Endothelial cell of umbilical vein (primary cell): ENCODE results near the gene KDM4C. TPM values are rescaled to one million over a fixed set of nuclear protein-coding genes. Genes with fewer than 3 reads are reported as not detected.

Experiments
- BruUV-seq: library from RNA; stranded (reverse); fragments of 400-500 nt; replicated peaks from 2 replicates; lab custom pipeline; 2021; lab: Mats Ljungman, UMichigan
- CTCF ChIA-PET: fragments of 300-600, 350-600 bp; sonication (Branson Sonifier 250); formaldehyde crosslinking; loops from one replicate; lab custom pipeline; 2021; ENCODE audit warnings: antibody characterized with exemption, inconsistent platforms; lab: Charles Lee
- POLR2A ChIA-PET: fragments of 300-600, 350-600 bp; sonication (Branson Sonifier 250); formaldehyde crosslinking; loops from one replicate; lab custom pipeline; 2021; ENCODE audit warnings: antibody characterized with exemption, inconsistent platforms; lab: Charles Lee
- DNase-seq: peaks from one replicate; pipeline ENCODE4 v3.0.0-alpha.2; 2011; ENCODE audit warnings: low read depth, low spot score
- FAIRE-seq: peaks from 2 replicates; lab custom pipeline; 2011; peaks lifted over from hg19 to GRCh38; lab: Jason Lieb, UNC
- H2AFZ ChIP-seq: 2 replicates; pipeline ENCODE4 v1.6.0; 2012; ENCODE audit warnings: low read depth, low read length, control low read depth, inconsistent platforms
- H3K27ac ChIP-seq: 2 replicates; pipeline ENCODE4 v1.5.1; 2011; ENCODE audit warnings: low read depth, mild to moderate bottlenecking, control low read depth, low read length, moderate library complexity; ENCODE audit not compliant: insufficient read depth
- H3K27me3 ChIP-seq, 2 experiments: 2 replicates each; pipeline versions ENCODE4 v1.6.0 to v1.6.1; 2011; ENCODE audit warnings: low read length in 2 of 2, mixed read lengths in 1 of 2; ENCODE audit not compliant: control insufficient read depth in 2 of 2, insufficient read depth in 2 of 2
- H3K36me3 ChIP-seq, 2 experiments: 2 replicates in 1 of 2; 3 replicates in 1 of 2; pipeline ENCODE4 v1.5.1; 2011; ENCODE audit warnings: low read length in 2 of 2, mild to moderate bottlenecking in 1 of 2, moderate library complexity in 1 of 2; ENCODE audit not compliant: control insufficient read depth in 2 of 2, insufficient read depth in 2 of 2; ENCODE audit errors: extremely low read depth in 1 of 2
- H3K4me1 ChIP-seq: 3 replicates; pipeline ENCODE4 v1.5.1; 2011; ENCODE audit warnings: mild to moderate bottlenecking, low read length; ENCODE audit not compliant: control insufficient read depth, insufficient read depth; ENCODE audit errors: extremely low read depth
- H3K4me2 ChIP-seq: 2 replicates; pipeline ENCODE4 v1.6.1; 2011; ENCODE audit warnings: low read length, control low read depth, mixed read lengths; ENCODE audit not compliant: insufficient read depth
- H3K4me3 ChIP-seq, 3 experiments: fragments of 200-600 bp in 1 of 3; sonication (generic), shearing (Covaris generic) in 1 of 3; replicated peaks in 1 of 3; 2 replicates each; pipeline ENCODE4 v1.5.1; 2011 to 2016; ENCODE audit warnings: control low read depth in 3 of 3, low read length in 3 of 3, mild to moderate bottlenecking in 2 of 3, inconsistent platforms in 1 of 3, low read depth in 1 of 3, moderate library complexity in 1 of 3; ENCODE audit not compliant: insufficient read depth in 1 of 3
- H3K79me2 ChIP-seq: 2 replicates; pipeline ENCODE4 v1.6.0; 2012; ENCODE audit warnings: low read length, inconsistent platforms; ENCODE audit not compliant: control insufficient read depth, insufficient read depth
- H3K9ac ChIP-seq: replicated peaks from 2 replicates; pipeline ENCODE3; 2011; ENCODE audit warnings: low read length, control low read depth; ENCODE audit not compliant: insufficient read depth; ENCODE audit errors: extremely low read depth
- H3K9me1 ChIP-seq: replicated peaks from 3 replicates; pipeline ENCODE4 v1.6.0; 2011; ENCODE audit warnings: mild to moderate bottlenecking, low read length; ENCODE audit not compliant: control insufficient read depth, insufficient read depth; ENCODE audit errors: extremely low read depth
- H3K9me3 ChIP-seq: replicated peaks from 2 replicates; pipeline ENCODE4 v1.5.1; 2012; ENCODE audit warnings: low read length, inconsistent platforms; ENCODE audit not compliant: control insufficient read depth, insufficient read depth
- H4K20me1 ChIP-seq: replicated peaks from 2 replicates; pipeline ENCODE3; 2011; ENCODE audit warnings: mild to moderate bottlenecking, low read length; ENCODE audit not compliant: control insufficient read depth, insufficient read depth; ENCODE audit errors: extremely low read depth
- EZH2 ChIP-seq: IDR thresholded peaks from 2 replicates; pipeline ENCODE4 v1.6.1; 2012; ENCODE audit warnings: borderline replicate concordance, low read depth, mild to moderate bottlenecking, moderate library complexity, low read length, inconsistent platforms; ENCODE audit not compliant: severe bottlenecking
- FOS ChIP-seq: IDR thresholded peaks from 2 replicates; pipeline ENCODE4 v1.6.1; 2011; ENCODE audit warnings: mild to moderate bottlenecking, low read length, moderate library complexity, borderline replicate concordance; ENCODE audit not compliant: insufficient read depth
- GATA2 ChIP-seq: IDR thresholded peaks from 2 replicates; pipeline ENCODE4 v1.7.0; 2011; ENCODE audit warnings: low read depth, mild to moderate bottlenecking, moderate library complexity, mixed read lengths, low read length; ENCODE audit not compliant: insufficient read length, insufficient read depth
- JUN ChIP-seq: IDR thresholded peaks from 2 replicates; pipeline ENCODE4 v1.6.1; 2011; ENCODE audit warnings: borderline replicate concordance, low read depth; ENCODE audit not compliant: insufficient read length, insufficient read depth
- MAX ChIP-seq: IDR thresholded peaks from 2 replicates; pipeline ENCODE4 v1.6.1; 2011; ENCODE audit not compliant: insufficient read depth, insufficient read length
- MYC ChIP-seq: IDR thresholded peaks from one replicate; pipeline ENCODE4 v1.6.1; 2011; ENCODE audit warnings: mild to moderate bottlenecking, low read depth, low read length
- POLR2A ChIP-seq: IDR thresholded peaks from 2 replicates; pipeline ENCODE4 v1.6.1; 2012; ENCODE audit warnings: low read depth, mild to moderate bottlenecking, control low read depth, low read length
- POLR2AphosphoS5 ChIP-seq: IDR thresholded peaks from 2 replicates; pipeline ENCODE4 v1.6.1; 2012; ENCODE audit warnings: low read depth, mild to moderate bottlenecking, control low read depth, low read length, moderate library complexity; ENCODE audit not compliant: insufficient read depth
- dilution Hi-C: fragments of 300-500 bp; cut with MboI; formaldehyde crosslinking; loops from one replicate; pipeline ENCODE4 v1.15.0; 2019; ENCODE audit warnings: low sequenced_read_pairs; ENCODE audit not compliant: extremely low pct_ligation_motif_present
- intact Hi-C: fragments of 100-400 bp; cut with micrococcal nuclease; formaldehyde crosslinking; loops from one replicate; pipeline ENCODE4 v1.10.0; 2022
- polyA plus RNA-seq, 4 experiments: library from polyadenylated mRNA; depleted of rRNA in 3 of 4; stranded (reverse) in 3 of 4; unstranded in 1 of 4; fragments of >200 nt; gene quantifications; 2 replicates each; pipeline versions ENCODE4 v1.2.1 to v1.2.3, GENCODE V29; 2011 to 2012; ENCODE audit warnings: missing spikeins in 1 of 4
- total RNA-seq: library from RNA; stranded (reverse); gene quantifications from 2 replicates; pipeline ENCODE4 v1.2.3, GENCODE V29; 2021
- TF ChIP-seq, protein P1 (sequence below), 2 donors: IDR thresholded peaks; 1 replicate in 1 of 2; 2 replicates in 1 of 2; pipeline ENCODE4 v1.5.1; 2011; ENCODE audit warnings: low read length in 2 of 2, mild to moderate bottlenecking in 2 of 2, moderate library complexity in 2 of 2, control low read depth in 1 of 2, inconsistent platforms in 1 of 2, low read depth in 1 of 2; ENCODE audit not compliant: insufficient read depth in 1 of 2; ENCODE audit errors: extremely low read depth in 1 of 2

KDM4C gene
- total and polyA plus RNA-seq, 2 donors (not counting 3 experiments of a cell fraction or from before 2014, with no cell fraction given) = 5.4 to 15.0 TPM

DNA sequence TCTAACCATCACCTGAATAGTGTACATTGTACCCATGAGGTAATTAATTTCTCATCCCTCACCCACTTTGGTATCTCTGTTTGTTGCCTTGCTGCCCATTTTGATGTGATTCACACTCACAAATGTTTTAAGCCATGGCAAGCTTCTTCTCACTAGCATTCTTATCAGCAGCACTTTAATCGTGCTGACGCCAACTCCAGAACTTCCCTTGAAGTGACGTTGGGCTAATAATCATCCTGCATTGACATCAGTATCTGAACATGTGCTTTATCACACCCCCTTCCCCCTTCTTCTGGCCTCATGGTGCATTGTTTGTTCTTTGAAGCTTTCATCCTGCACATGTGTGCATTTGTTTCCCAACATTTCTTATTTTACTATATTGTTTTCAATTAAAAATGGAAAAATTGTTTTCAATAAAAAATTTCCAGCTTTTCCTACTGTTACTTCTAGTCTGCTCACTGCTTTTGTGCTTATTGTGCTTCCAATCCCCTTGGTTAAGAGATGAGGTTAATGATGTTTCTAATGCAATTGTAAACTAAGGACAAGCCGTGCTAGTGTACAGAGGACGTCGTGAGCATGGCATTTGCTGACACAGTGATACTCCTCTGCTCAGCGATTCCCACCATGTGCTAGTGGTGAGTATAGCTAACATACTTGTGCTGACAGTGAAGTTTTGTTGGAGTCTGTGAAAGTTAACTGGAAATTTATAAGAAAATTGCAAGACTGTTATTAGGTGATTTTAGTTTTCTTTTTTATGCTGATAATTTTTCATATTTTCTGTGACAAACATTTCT is 238.5 kb downstream of the KDM4C start:
- no peak overlapping the region for H3K4me2 ChIP-seq
- no peak overlapping the region for H3K27ac ChIP-seq
- H3K9me1 ChIP-seq = no peaks in the 10 kb centered on the region
- no peaks in the 10 kb centered on the region for H3K36me3 ChIP-seq
- ChIA-PET CTCF (interaction anchor here (0.7 kb wide), 1 partner anchor 57 kb away, joined by 3 read pairs; no protein-coding TSS in a partner anchor), POLR2A (no interaction called here)
- TF ChIP-seq GATA2 = no peak
- TF ChIP-seq, protein P1, sequence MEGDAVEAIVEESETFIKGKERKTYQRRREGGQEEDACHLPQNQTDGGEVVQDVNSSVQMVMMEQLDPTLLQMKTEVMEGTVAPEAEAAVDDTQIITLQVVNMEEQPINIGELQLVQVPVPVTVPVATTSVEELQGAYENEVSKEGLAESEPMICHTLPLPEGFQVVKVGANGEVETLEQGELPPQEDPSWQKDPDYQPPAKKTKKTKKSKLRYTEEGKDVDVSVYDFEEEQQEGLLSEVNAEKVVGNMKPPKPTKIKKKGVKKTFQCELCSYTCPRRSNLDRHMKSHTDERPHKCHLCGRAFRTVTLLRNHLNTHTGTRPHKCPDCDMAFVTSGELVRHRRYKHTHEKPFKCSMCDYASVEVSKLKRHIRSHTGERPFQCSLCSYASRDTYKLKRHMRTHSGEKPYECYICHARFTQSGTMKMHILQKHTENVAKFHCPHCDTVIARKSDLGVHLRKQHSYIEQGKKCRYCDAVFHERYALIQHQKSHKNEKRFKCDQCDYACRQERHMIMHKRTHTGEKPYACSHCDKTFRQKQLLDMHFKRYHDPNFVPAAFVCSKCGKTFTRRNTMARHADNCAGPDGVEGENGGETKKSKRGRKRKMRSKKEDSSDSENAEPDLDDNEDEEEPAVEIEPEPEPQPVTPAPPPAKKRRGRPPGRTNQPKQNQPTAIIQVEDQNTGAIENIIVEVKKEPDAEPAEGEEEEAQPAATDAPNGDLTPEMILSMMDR (IDR thresholded peaks at IDR 0.05; ENCODE audit: extremely low read depth in 1 of 2, insufficient read depth in 1 of 2, low read depth in 1 of 2, low read length in 2 of 2) = no peak
- no peak for TF ChIP-seq POLR2AphosphoS5
- TF ChIP-seq MAX = no peak
- no peak for TF ChIP-seq FOS
- no peak for TF ChIP-seq POLR2A
- TF ChIP-seq EZH2 = no peak
- TF ChIP-seq JUN = no peak
- no peak for TF ChIP-seq MYC
- no peak overlapping the region for H3K4me3 ChIP-seq
- no peak overlapping the region for H2AFZ ChIP-seq
- FAIRE-seq = no peak
- H3K27me3 ChIP-seq = no peaks in the 10 kb centered on the region
- H3K9me3 ChIP-seq = no peaks in the 10 kb centered on the region
- H3K4me1 ChIP-seq = no peaks in the 10 kb centered on the region
- intact Hi-C loops = no loop called here
- H3K9ac ChIP-seq = no peak overlapping the region
- dilution Hi-C loops = no loop called here
- DNase-seq = no peak
- no peaks in the 10 kb centered on the region for H3K79me2 ChIP-seq
- no peaks in the 10 kb centered on the region for H4K20me1 ChIP-seq
- BruUV-seq = no TSS peak
